Activated CD4-positive, alpha-beta T cell treated with anti-CD3 and anti-CD28 coated beads, Interleukin-2, amount 10 ng/mL, durations not matched to agents 7 days and 5 days (primary cell): Measurements from ENCODE around the gene CSNK1G1. TPM values are rescaled to one million over a fixed set of nuclear protein-coding genes. Genes with fewer than 3 reads are reported as not detected.

Source experiments
- CTCF ChIA-PET: fragments of 350-600 bp; sonication (Branson Sonifier 250); formaldehyde crosslinking; loops from one replicate; lab custom pipeline; 2021; ENCODE audit warnings: antibody characterized with exemption; lab: Charles Lee
- POLR2A ChIA-PET: fragments of 350-600 bp; sonication (Branson Sonifier 250); formaldehyde crosslinking; loops from one replicate; lab custom pipeline; 2021; ENCODE audit warnings: antibody characterized with exemption; lab: Charles Lee
- DNase-seq: peaks from one replicate; pipeline ENCODE4 v3.0.0-alpha.2; 2020
- H3K27ac Mint-ChIP-seq: one replicate; pipeline ENCODE4 v1.8.0; 2021; ENCODE audit warnings: mild to moderate bottlenecking, moderate library complexity, mixed read lengths
- H3K27me3 Mint-ChIP-seq: one replicate; pipeline ENCODE4 v1.8.0; 2021; ENCODE audit warnings: mixed read lengths
- H3K36me3 Mint-ChIP-seq: one replicate; pipeline ENCODE4 v1.8.0; 2021; ENCODE audit warnings: low read depth, mixed read lengths
- H3K4me1 Mint-ChIP-seq: one replicate; pipeline ENCODE4 v1.8.0; 2021; ENCODE audit warnings: mixed read lengths
- H3K4me3 Mint-ChIP-seq: one replicate; pipeline ENCODE4 v1.8.0; 2021; ENCODE audit warnings: mild to moderate bottlenecking, moderate library complexity, mixed read lengths
- H3K9me3 Mint-ChIP-seq: one replicate; pipeline ENCODE4 v1.8.0; 2021; ENCODE audit warnings: mixed read lengths
- total RNA-seq, 2 experiments: library from RNA; stranded (reverse); gene quantifications; one replicate each; pipeline ENCODE4 v1.2.3, GENCODE V29; 2021

Gene CSNK1G1
- total RNA-seq, 2 experiments from 2014 or later = 24.6 to 30.4 TPM

- Mint-ChIP-seq H3K36me3 (peaks cover 9% of the 10 kb centered on the region), H3K27ac (no peak overlapping the region), H3K27me3 (no peaks in the 10 kb centered on the region), H3K4me1 (no peaks in the 10 kb centered on the region), H3K4me3 (no peak overlapping the region), H3K9me3 (no peaks in the 10 kb centered on the region)
- no peak for DNase-seq
- ChIA-PET CTCF (no interaction called here), POLR2A (no interaction called here)
Measured at GRCh38 chr15:64315216-64315615, 40.8 kb downstream of the CSNK1G1 start.

- Mint-ChIP-seq H3K27me3 (no peaks in the 10 kb centered on the region), H3K27ac (no peak overlapping the region), H3K9me3 (no peaks in the 10 kb centered on the region), H3K4me3 (no peak overlapping the region), H3K4me1 (no peaks in the 10 kb centered on the region), H3K36me3 (peaks cover 9% of the 10 kb centered on the region)
- POLR2A ChIA-PET = no interaction called here
- CTCF ChIA-PET = interaction anchor here (0.9 kb wide), 1 partner anchor 52 kb away, joined by 6 read pairs; no protein-coding TSS in a partner anchor
- no peak for DNase-seq
Measured at GRCh38 chr15:64314456-64314855, 41.5 kb downstream of the CSNK1G1 start.

- Mint-ChIP-seq H3K36me3 (peaks cover 14% of the 10 kb centered on the region), H3K27me3 (no peaks in the 10 kb centered on the region), H3K4me3 (no peak overlapping the region), H3K27ac (no peak overlapping the region), H3K9me3 (no peaks in the 10 kb centered on the region), H3K4me1 (peaks cover 2% of the 10 kb centered on the region)
- DNase-seq = no peak
- POLR2A ChIA-PET = no interaction called here
- CTCF ChIA-PET = no interaction called here
Measured at GRCh38 chr15:64311566-64311965, 44.4 kb downstream of the CSNK1G1 start.

DNA sequence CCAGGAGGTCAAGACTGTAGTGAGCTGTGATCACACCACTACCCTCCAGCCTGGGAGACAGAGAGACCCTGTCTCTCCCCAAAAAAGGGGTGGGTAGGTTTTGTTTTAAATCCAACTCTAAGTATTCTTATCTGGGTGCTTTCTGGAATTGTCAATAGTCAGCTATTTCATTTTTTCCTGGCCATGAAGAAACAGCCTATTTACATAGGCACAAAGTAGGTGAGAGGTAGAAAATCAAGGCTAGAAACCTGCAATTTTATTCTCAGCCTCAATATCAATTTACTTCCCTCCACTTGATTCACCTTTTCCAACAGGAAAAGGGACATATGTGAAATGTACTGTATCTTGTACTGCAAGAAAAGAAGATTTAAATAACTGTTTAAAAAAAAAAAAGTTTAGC, 45.9 kb downstream of the CSNK1G1 start:
- no peak for DNase-seq
- POLR2A ChIA-PET = no interaction called here
- CTCF ChIA-PET = interaction anchor here (0.5 kb wide), 1 partner anchor 28 kb away, joined by 4 read pairs; no protein-coding TSS in a partner anchor
- Mint-ChIP-seq H3K4me1 (peaks cover 4% of the 10 kb centered on the region), H3K9me3 (peaks cover 3% of the 10 kb centered on the region), H3K36me3 (peaks cover 14% of the 10 kb centered on the region), H3K27me3 (no peaks in the 10 kb centered on the region), H3K27ac (no peak overlapping the region), H3K4me3 (no peak overlapping the region)

- Mint-ChIP-seq H3K9me3 (peaks cover 3% of the 10 kb centered on the region), H3K27ac (no peak overlapping the region), H3K27me3 (no peaks in the 10 kb centered on the region), H3K36me3 (peaks cover 22% of the 10 kb centered on the region), H3K4me1 (peaks cover 4% of the 10 kb centered on the region), H3K4me3 (no peak overlapping the region)
- CTCF ChIA-PET = interaction anchor here (0.7 kb wide), 1 partner anchor 1057 kb away, joined by 4 read pairs; no protein-coding TSS in a partner anchor
- no peak for DNase-seq
- POLR2A ChIA-PET = no interaction called here
Measured at GRCh38 chr15:64305261-64305660, 50.7 kb downstream of the CSNK1G1 start.

DNA sequence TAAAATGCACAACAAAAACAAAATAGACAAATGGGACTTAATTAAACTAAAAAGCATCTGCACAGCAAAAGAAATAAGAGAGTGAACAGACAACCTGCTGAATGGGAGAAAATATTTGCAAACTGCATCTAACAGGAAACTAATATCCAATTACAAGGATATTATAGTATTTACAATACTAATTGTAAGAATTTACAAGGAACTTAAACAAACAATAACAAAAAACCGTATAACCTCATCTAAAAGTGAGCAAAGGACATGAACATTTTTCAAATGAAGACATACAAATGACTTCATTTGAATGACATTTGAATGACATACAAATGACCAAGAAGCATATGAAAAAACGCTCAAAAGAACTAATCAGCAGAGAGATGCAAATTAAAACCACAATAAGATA, 66.4 kb downstream of the CSNK1G1 start:
- ChIA-PET POLR2A (no interaction called here), CTCF (no interaction called here)
- DNase-seq = no peak
- peaks cover 5% of the 10 kb centered on the region for H3K36me3 Mint-ChIP-seq
- H3K4me3 Mint-ChIP-seq = no peak overlapping the region
- H3K27me3 Mint-ChIP-seq = no peaks in the 10 kb centered on the region
- peaks cover 4% of the 10 kb centered on the region for H3K4me1 Mint-ChIP-seq
- H3K27ac Mint-ChIP-seq = no peak overlapping the region
- H3K9me3 Mint-ChIP-seq = no peaks in the 10 kb centered on the region

DNA sequence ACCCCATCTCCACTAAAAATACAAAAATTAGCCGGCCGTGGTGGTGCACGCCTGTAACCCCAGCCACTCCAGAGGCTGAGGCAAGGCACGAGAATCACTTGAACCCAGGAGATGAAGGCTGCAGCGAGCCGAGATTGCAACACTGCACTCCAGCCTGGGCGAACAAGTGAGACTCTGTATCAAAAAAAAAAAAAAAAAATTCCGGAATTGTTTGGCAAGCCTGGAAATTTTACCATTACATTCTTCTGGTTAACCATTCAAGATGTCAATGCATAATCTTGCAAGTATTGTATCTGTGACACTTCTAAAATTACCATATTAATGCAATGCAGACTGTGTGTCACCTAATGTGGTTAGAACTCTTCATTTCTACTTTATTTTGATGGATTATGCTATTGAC, 67.0 kb downstream of the CSNK1G1 start:
- Mint-ChIP-seq H3K27ac (no peak overlapping the region), H3K4me1 (peaks cover 4% of the 10 kb centered on the region), H3K36me3 (peaks cover 7% of the 10 kb centered on the region), H3K9me3 (no peaks in the 10 kb centered on the region), H3K4me3 (no peak overlapping the region), H3K27me3 (no peaks in the 10 kb centered on the region)
- no peak for DNase-seq
- POLR2A ChIA-PET = no interaction called here
- CTCF ChIA-PET = no interaction called here

- DNase-seq = no peak
- H3K36me3 Mint-ChIP-seq = peaks cover 7% of the 10 kb centered on the region
Measured at GRCh38 chr15:64288577-64288976, 67.4 kb downstream of the CSNK1G1 start.

DNA sequence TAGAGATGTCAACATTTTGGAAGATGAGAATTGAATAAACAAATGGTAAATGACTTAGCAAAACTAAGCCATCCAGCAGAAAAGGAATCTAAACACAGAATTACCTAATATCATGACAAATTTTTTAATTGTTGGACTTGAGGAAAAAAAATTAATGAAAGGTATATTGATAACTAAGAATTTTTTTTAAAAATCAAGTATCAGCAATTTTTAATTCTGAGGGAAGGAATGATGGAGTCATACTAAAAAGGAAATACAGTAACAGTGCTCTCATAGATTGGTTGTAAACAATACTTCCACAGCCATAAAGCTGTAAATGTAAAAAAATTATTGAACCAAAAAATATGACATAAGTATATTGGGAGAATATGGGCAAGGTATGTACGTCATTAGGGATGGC, 68.0 kb downstream of the CSNK1G1 start:
- H3K36me3 Mint-ChIP-seq = peaks cover 3% of the 10 kb centered on the region
- POLR2A ChIA-PET = no interaction called here
- no peaks in the 10 kb centered on the region for H3K27me3 Mint-ChIP-seq
- DNase-seq = no peak
- H3K4me3 Mint-ChIP-seq = no peak overlapping the region
- CTCF ChIA-PET = no interaction called here
- H3K4me1 Mint-ChIP-seq = peaks cover under 1% of the 10 kb centered on the region
- H3K27ac Mint-ChIP-seq = no peak overlapping the region
- H3K9me3 Mint-ChIP-seq = no peaks in the 10 kb centered on the region

More at GRCh38 chr15:64288577-64288976, 67.4 kb downstream of the CSNK1G1 start:
- H3K4me1 Mint-ChIP-seq = peaks cover 4% of the 10 kb centered on the region
- no peaks in the 10 kb centered on the region for H3K9me3 Mint-ChIP-seq
- no peak overlapping the region for H3K4me3 Mint-ChIP-seq
- CTCF ChIA-PET = no interaction called here
- POLR2A ChIA-PET = no interaction called here
- H3K27me3 Mint-ChIP-seq = no peaks in the 10 kb centered on the region
- H3K27ac Mint-ChIP-seq = no peak overlapping the region

DNA sequence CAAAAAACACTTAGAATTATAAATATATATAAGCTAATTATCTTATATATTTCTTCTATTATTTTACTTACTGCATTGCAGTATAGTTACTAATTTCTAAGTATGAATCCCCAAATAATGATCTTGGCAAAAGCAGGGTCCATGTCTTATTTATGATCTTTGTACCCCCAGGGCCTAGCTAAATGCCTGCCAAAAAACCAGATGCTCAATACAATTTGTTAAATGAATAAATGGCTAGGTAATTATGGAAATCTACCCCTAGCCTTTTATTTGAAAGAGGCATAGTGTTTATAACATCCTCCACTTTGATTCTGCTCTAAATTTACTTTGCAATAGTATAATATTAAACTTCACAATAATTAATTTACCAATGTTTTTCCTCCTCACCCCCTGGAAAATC, 69.5 kb downstream of the CSNK1G1 start:
- H3K27me3 Mint-ChIP-seq = no peaks in the 10 kb centered on the region
- no peak overlapping the region for H3K27ac Mint-ChIP-seq
- CTCF ChIA-PET = interaction anchor here (0.6 to 2.1 kb wide), 4 partner anchors 12 to 866 kb away, joined by 3 to 7 read pairs (median 3); no protein-coding TSS in a partner anchor
- POLR2A ChIA-PET = no interaction called here
- no peaks in the 10 kb centered on the region for H3K4me1 Mint-ChIP-seq
- no peak overlapping the region for H3K4me3 Mint-ChIP-seq
- peaks cover 2% of the 10 kb centered on the region for H3K36me3 Mint-ChIP-seq
- no peak for DNase-seq
- no peaks in the 10 kb centered on the region for H3K9me3 Mint-ChIP-seq

DNA sequence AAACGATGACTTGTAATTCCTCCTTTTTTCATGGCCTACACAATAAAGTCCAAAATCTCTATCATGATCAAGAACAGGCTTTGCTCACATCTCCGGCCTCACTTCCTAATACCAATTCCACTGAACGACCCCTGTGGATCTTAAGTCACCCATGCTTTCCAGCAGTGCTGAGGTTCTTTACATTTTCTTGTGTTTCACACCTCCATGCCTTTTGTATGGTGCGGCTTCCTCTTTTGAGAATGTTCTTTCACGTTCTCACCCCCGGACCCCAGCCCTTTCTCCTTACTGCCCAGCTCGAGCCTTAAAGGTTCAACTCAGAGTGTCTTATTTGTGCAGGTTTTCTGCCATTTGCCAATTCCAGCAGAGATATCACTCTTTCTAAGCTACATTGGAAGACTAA, 70.1 kb downstream of the CSNK1G1 start:
- Mint-ChIP-seq H3K4me1 (no peaks in the 10 kb centered on the region), H3K36me3 (peaks cover 5% of the 10 kb centered on the region), H3K9me3 (no peaks in the 10 kb centered on the region), H3K27me3 (no peaks in the 10 kb centered on the region), H3K27ac (no peak overlapping the region), H3K4me3 (no peak overlapping the region)
- CTCF ChIA-PET = interaction anchor here (0.6 to 2.1 kb wide), 6 partner anchors 12 to 867 kb away, joined by 3 to 7 read pairs (median 3); no protein-coding TSS in a partner anchor
- POLR2A ChIA-PET = no interaction called here
- no peak for DNase-seq

DNA sequence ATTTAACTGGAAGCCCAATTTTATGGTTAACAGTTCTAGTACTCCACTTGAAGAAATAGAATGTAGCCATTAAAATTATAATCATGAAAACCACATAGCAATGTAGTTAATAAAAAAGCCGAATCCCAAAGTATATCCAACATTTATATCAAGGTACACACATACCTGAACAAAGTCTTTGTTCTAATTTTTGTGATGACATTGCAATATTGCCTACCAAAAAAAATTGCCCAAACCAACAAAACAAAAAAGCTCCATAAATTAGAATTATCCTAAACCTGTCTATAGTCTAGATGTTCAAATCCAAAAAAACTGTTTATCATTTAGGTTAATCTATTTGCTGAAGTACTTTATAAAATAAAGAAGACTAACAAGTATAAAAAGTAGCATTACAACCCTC, 70.8 kb downstream of the CSNK1G1 start:
- ChIA-PET CTCF (interaction anchor here (0.6 to 2.1 kb wide), 3 partner anchors 11 to 422 kb away, joined by 3 to 7 read pairs (median 3); no protein-coding TSS in a partner anchor), POLR2A (no interaction called here)
- Mint-ChIP-seq H3K9me3 (no peaks in the 10 kb centered on the region), H3K4me3 (no peak overlapping the region), H3K27ac (no peak overlapping the region), H3K27me3 (no peaks in the 10 kb centered on the region), H3K36me3 (peaks cover 7% of the 10 kb centered on the region), H3K4me1 (no peaks in the 10 kb centered on the region)
- no peak for DNase-seq

DNA sequence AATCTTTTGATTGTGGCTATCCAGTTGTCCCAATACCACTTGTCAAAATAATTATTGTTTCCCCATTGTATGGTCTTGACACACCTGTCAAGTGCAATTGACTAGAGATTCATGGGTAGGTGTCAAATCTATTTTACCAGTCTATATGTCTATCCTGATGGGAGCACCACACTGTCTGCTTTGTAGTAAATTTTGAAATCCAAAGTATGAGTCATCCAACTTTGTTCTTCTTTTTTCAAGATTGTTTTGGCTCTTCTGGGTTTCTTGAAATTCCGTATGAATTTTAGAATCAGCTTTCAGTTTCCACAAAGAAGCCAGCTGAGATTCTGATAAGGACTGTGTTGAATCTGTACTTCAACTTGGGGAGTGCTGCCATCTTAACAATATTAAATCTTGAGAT, 71.9 kb downstream of the CSNK1G1 start:
- no peak overlapping the region for H3K27ac Mint-ChIP-seq
- CTCF ChIA-PET = no interaction called here
- POLR2A ChIA-PET = no interaction called here
- no peaks in the 10 kb centered on the region for H3K4me1 Mint-ChIP-seq
- H3K4me3 Mint-ChIP-seq = no peak overlapping the region
- H3K36me3 Mint-ChIP-seq = peaks cover 7% of the 10 kb centered on the region
- DNase-seq = no peak
- no peaks in the 10 kb centered on the region for H3K27me3 Mint-ChIP-seq
- H3K9me3 Mint-ChIP-seq = no peaks in the 10 kb centered on the region

DNA sequence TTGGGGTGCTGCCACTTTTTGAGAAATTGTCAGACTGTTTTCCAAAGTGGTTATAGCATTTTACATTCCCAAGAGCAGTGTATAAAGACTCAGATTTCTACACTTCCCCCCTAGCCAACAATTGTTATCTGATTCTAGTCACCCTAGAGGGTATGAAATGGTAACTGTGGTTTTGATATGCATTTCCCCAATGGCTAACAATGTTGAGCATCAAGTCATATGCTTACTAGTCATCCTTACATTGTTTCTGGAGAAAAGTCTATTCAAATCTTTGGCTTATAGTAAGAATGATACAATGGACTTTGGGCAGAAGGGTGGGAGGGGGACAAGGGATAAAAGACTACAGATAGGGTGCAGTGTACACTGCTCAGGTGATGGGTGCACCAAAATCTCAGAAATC, 73.3 kb downstream of the CSNK1G1 start:
- peaks cover 7% of the 10 kb centered on the region for H3K36me3 Mint-ChIP-seq
- no peaks in the 10 kb centered on the region for H3K4me1 Mint-ChIP-seq
- H3K4me3 Mint-ChIP-seq = no peak overlapping the region
- DNase-seq = no peak
- ChIA-PET POLR2A (no interaction called here), CTCF (interaction anchor here (1.1 kb wide), 1 partner anchor 10 kb away, joined by 3 read pairs; no protein-coding TSS in a partner anchor)
- no peaks in the 10 kb centered on the region for H3K27me3 Mint-ChIP-seq
- H3K27ac Mint-ChIP-seq = no peak overlapping the region
- no peaks in the 10 kb centered on the region for H3K9me3 Mint-ChIP-seq
